Measurements from ENCODE around the gene DKC1.
"Not testable (repeated sequence)": the region's sequence is repeated elsewhere in the genome, so short reads cannot be mapped to it uniquely, and the experiment has no call there.

The DKC1 gene

DNA sequence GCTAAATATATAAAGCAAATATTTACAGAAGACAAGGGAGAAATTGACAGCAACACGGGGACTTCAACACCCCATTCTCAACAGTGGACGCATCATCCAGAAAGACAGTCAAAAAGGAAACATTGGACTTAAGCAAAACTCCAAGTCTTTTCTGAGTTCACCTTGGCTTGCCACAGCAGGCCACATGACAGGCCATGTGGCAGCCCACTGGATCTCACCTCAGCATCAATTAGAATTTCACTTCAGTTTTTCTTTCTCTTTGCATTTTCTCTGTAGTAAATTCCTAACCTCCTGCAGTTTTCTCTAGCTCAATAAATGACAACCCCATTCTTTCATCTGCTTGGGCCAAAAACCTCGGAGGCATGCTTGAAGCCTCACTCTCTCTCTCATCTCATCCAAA lies 59.4 kb downstream of the DKC1 start:
- no peak for DNase-seq

DNA sequence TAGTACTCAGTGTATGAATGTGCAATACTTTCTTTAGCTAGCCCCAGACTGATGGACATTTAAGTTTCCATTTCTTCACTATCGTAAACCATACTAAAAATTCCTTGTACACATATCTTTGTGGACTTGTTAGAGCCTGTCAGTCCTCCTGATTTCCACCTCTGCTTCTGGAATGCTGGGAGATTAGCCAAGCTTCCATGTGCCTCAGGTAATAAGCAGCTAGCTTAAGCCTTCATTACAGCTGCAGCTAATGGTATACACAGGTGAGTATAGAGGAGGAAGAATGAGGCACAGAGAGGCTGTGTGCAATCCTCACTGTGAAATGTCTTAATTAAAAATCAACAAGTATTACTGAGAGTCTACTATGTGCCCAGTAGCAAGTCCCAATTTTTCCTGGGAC lies 62.0 kb downstream of the DKC1 start:
- DNase-seq: no peak

DNA sequence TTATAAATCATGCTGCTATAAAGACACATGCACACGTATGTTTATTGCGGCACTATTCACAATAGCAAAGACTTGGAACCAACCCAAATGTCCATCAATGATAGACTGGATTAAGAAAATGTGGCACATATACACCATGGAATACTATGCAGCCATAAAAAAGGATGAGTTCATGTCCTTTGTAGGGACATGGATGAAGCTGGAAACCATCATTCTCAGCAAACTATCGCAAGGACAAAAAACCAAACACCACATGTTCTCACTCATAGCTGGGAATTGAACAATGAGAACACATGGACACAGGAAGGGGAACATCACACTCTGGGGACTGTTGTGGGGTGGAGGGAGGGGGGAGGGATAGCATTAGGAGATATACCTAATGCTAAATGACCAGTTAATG lies 62.9 kb downstream of the DKC1 start:
- not testable (repeated sequence) for DNase-seq

Data from cerebellar nuclear complex (tissue), 1 donor.